Upper lobe of left lung (tissue), 4 donors: ENCODE measurements around the gene USP4.

ENCODE experiments used
- POLR2AphosphoS5 ChIP-seq, 2 donors: sonication (generic); formaldehyde crosslinking; IDR thresholded peaks; one replicate each; pipeline ENCODE4 v1.5.1; 2017; ENCODE audit warnings: antibody characterized with exemption in 2 of 2
- TF ChIP-seq, protein P1 (sequence below), 6 experiments: fragments of 450-650 bp in 4 of 6; fragments of 200-600 bp in 2 of 6; sonication (generic) in 2 of 6; IDR thresholded peaks; one replicate each; pipeline ENCODE4 v1.5.1; 2016 to 2019; ENCODE audit warnings: antibody characterized with exemption in 6 of 6

- no peak for TF ChIP-seq POLR2AphosphoS5 (IDR thresholded peaks at IDR 0.05)
- TF ChIP-seq, protein P1, sequence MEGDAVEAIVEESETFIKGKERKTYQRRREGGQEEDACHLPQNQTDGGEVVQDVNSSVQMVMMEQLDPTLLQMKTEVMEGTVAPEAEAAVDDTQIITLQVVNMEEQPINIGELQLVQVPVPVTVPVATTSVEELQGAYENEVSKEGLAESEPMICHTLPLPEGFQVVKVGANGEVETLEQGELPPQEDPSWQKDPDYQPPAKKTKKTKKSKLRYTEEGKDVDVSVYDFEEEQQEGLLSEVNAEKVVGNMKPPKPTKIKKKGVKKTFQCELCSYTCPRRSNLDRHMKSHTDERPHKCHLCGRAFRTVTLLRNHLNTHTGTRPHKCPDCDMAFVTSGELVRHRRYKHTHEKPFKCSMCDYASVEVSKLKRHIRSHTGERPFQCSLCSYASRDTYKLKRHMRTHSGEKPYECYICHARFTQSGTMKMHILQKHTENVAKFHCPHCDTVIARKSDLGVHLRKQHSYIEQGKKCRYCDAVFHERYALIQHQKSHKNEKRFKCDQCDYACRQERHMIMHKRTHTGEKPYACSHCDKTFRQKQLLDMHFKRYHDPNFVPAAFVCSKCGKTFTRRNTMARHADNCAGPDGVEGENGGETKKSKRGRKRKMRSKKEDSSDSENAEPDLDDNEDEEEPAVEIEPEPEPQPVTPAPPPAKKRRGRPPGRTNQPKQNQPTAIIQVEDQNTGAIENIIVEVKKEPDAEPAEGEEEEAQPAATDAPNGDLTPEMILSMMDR (IDR thresholded peaks at IDR 0.05), result no peak
Measured at GRCh38 chr3:49244581-49245205, 95.2 kb downstream of the USP4 start.
